GM23338 (cell line): ENCODE data around the gene SCN7A. TPM values are rescaled to one million over a fixed set of nuclear protein-coding genes. Genes with fewer than 3 reads are reported as not detected.

Experiments
- ATAC-seq: fragments of 200-7000 bp; cut with Tn5 transposase; 3 replicates; pipeline ENCODE4 v1.9.1; 2020
- DNase-seq: peaks from one replicate; pipeline ENCODE4 v3.0.0-alpha.2; 2015; ENCODE audit warnings: low spot score
- H2AFZ ChIP-seq: fragments of 200-600 bp; sonication (generic); 2 replicates; pipeline ENCODE4 v1.8.0; 2016; ENCODE audit warnings: antibody characterized with exemption, mild to moderate bottlenecking, moderate library complexity
- H3F3A ChIP-seq: fragments of 200-600 bp; sonication (generic); replicated peaks from 2 replicates; pipeline ENCODE4 v1.8.0; 2017; ENCODE audit warnings: antibody characterized with exemption, mixed run types, low read depth
- H3K27ac ChIP-seq: fragments of 200-600 bp; sonication (generic); 2 replicates; pipeline ENCODE4 v1.6.1; 2016; ENCODE audit warnings: low read depth
- H3K27me3 ChIP-seq: fragments of 200-600 bp; sonication (generic); 2 replicates; pipeline ENCODE4 v1.8.0; 2016; ENCODE audit warnings: mild to moderate bottlenecking, mixed run types, moderate library complexity; ENCODE audit not compliant: insufficient read depth
- H3K36me3 ChIP-seq: fragments of 200-600 bp; sonication (generic); 2 replicates; pipeline ENCODE4 v1.8.0; 2016; ENCODE audit warnings: mild to moderate bottlenecking; ENCODE audit not compliant: insufficient read depth
- H3K4me1 ChIP-seq: fragments of 200-600 bp; sonication (generic); 2 replicates; pipeline ENCODE4 v1.8.0; 2016; ENCODE audit warnings: mild to moderate bottlenecking, moderate library complexity; ENCODE audit not compliant: insufficient read depth
- H3K4me2 ChIP-seq: fragments of 200-600 bp; sonication (generic); 2 replicates; pipeline ENCODE4 v1.7.1; 2017; ENCODE audit warnings: mixed run types
- H3K4me3 ChIP-seq: fragments of 200-600 bp; sonication (generic); 2 replicates; pipeline ENCODE4 v1.6.1; 2016; ENCODE audit warnings: mixed run types
- H3K79me2 ChIP-seq: fragments of 200-600 bp; sonication (generic); replicated peaks from 2 replicates; pipeline ENCODE4 v1.8.0; 2017; ENCODE audit warnings: mild to moderate bottlenecking; ENCODE audit not compliant: insufficient read depth
- H3K9me2 ChIP-seq: fragments of 200-600 bp; sonication (generic); 2 replicates; pipeline ENCODE4 v1.8.0; 2017; ENCODE audit not compliant: insufficient read depth
- H4K20me1 ChIP-seq: fragments of 200-600 bp; sonication (generic); replicated peaks from 2 replicates; pipeline ENCODE4 v1.8.0; 2017; ENCODE audit warnings: mild to moderate bottlenecking; ENCODE audit not compliant: insufficient read depth
- H3K27ac Mint-ChIP-seq: 2 replicates; pipeline ENCODE4 v1.8.0; 2020; ENCODE audit warnings: inconsistent platforms, mild to moderate bottlenecking, moderate library complexity, mixed read lengths
- H3K27me3 Mint-ChIP-seq: 3 replicates; pipeline ENCODE4 v1.8.0; 2022; ENCODE audit warnings: low read depth, mild to moderate bottlenecking, moderate library complexity, mixed read lengths, inconsistent platforms; ENCODE audit not compliant: insufficient read depth, poor library complexity
- H3K36me3 Mint-ChIP-seq: 3 replicates; pipeline ENCODE4 v1.8.0; 2021; ENCODE audit warnings: low read depth, mild to moderate bottlenecking, inconsistent platforms, moderate library complexity, mixed read lengths
- H3K4me1 Mint-ChIP-seq: 3 replicates; pipeline ENCODE4 v1.8.0; 2020; ENCODE audit warnings: mild to moderate bottlenecking, inconsistent platforms, mixed read lengths
- H3K4me3 Mint-ChIP-seq: 3 replicates; pipeline ENCODE4 v1.8.0; 2021; ENCODE audit warnings: moderate library complexity, mild to moderate bottlenecking, inconsistent platforms, mixed read lengths
- H3K9me3 Mint-ChIP-seq: 3 replicates; pipeline ENCODE4 v1.8.0; 2020; ENCODE audit warnings: moderate library complexity, mild to moderate bottlenecking, inconsistent platforms, mixed read lengths
- CREB1 ChIP-seq: fragments of 250-450 bp; sonication (Bioruptor Pico); IDR thresholded peaks from 2 replicates; pipeline ENCODE4 v1.5.0; 2020; ENCODE audit warnings: low read depth, mild to moderate bottlenecking, moderate library complexity
- EZH2 ChIP-seq: fragments of 200-600 bp; sonication (generic); IDR thresholded peaks from one replicate; pipeline ENCODE4 v1.8.0; 2017; ENCODE audit warnings: antibody characterized with exemption, mild to moderate bottlenecking, low read depth; ENCODE audit not compliant: unreplicated experiment
- EZH2phosphoT487 ChIP-seq: fragments of 200-600 bp; sonication (generic); IDR thresholded peaks from one replicate; pipeline ENCODE4 v1.8.1; 2018; ENCODE audit warnings: antibody characterized with exemption; ENCODE audit not compliant: unreplicated experiment
- JUNB ChIP-seq: IDR thresholded peaks from one replicate; pipeline ENCODE4 v1.6.1; 2016; ENCODE audit warnings: antibody characterized with exemption; ENCODE audit not compliant: unreplicated experiment
- NANOG ChIP-seq: IDR thresholded peaks from 2 replicates; pipeline ENCODE4 v1.6.1; 2016; ENCODE audit warnings: antibody characterized with exemption, borderline replicate concordance
- POLR2AphosphoS5 ChIP-seq: IDR thresholded peaks from 2 replicates; pipeline ENCODE4 v1.6.1; 2016; ENCODE audit warnings: antibody characterized with exemption, low read depth
- STAT1 ChIP-seq: IDR thresholded peaks from one replicate; pipeline ENCODE4 v1.6.1; 2016; ENCODE audit warnings: antibody characterized with exemption; ENCODE audit not compliant: unreplicated experiment
- ZNF114 ChIP-seq: fragments of 250-450 bp; sonication (Bioruptor Pico); IDR thresholded peaks from 2 replicates; pipeline ENCODE4 v1.5.0; 2020; ENCODE audit warnings: mild to moderate bottlenecking, moderate library complexity
- ZNF331 ChIP-seq: fragments of 250-450 bp; sonication (Bioruptor Pico); IDR thresholded peaks from 2 replicates; pipeline ENCODE4 v1.5.0; 2020; ENCODE audit warnings: low read depth, mild to moderate bottlenecking, moderate library complexity
- polyA plus RNA-seq: library from polyadenylated mRNA; unstranded; fragments of >200 nt; fragmentation: Nextera tagmentation; extraction: Ambion mirVana; gene quantifications from 2 replicates; pipeline ENCODE4 v1.2.1, GENCODE V29; 2016
- total RNA-seq: library from RNA; depleted of rRNA; stranded (reverse); fragments of >200 nt; shearing (Covaris generic); gene quantifications from 2 replicates; pipeline ENCODE4 v1.2.3, GENCODE V29; 2014
- TF ChIP-seq, protein P1 (sequence below): IDR thresholded peaks from 2 replicates; pipeline ENCODE4 v1.6.1; 2016; ENCODE audit warnings: antibody characterized with exemption
- TF ChIP-seq, protein P2 (sequence below), 2 experiments: fragments of 200-600 bp in 1 of 2; sonication (generic) in 1 of 2; conservative IDR thresholded peaks; 2 replicates each; pipeline versions ENCODE4 v1.5.1 to v1.6.1; 2016 to 2017; ENCODE audit warnings: antibody characterized with exemption in 2 of 2, low read depth in 2 of 2, mild to moderate bottlenecking in 2 of 2, moderate library complexity in 1 of 2
- TF ChIP-seq, protein P3 (sequence below): IDR thresholded peaks from one replicate; pipeline ENCODE4 v1.6.1; 2018; ENCODE audit warnings: antibody characterized with exemption; ENCODE audit not compliant: unreplicated experiment
- TF ChIP-seq, protein P4 (sequence below): fragments of 250-450 bp; sonication (Bioruptor Pico); IDR thresholded peaks from 2 replicates; pipeline ENCODE4 v1.5.0; 2020; ENCODE audit warnings: mild to moderate bottlenecking, moderate library complexity

Gene SCN7A
- total and polyA plus RNA-seq, 2 experiments from 2014 or later = 0.10 to 0.42 TPM

DNA sequence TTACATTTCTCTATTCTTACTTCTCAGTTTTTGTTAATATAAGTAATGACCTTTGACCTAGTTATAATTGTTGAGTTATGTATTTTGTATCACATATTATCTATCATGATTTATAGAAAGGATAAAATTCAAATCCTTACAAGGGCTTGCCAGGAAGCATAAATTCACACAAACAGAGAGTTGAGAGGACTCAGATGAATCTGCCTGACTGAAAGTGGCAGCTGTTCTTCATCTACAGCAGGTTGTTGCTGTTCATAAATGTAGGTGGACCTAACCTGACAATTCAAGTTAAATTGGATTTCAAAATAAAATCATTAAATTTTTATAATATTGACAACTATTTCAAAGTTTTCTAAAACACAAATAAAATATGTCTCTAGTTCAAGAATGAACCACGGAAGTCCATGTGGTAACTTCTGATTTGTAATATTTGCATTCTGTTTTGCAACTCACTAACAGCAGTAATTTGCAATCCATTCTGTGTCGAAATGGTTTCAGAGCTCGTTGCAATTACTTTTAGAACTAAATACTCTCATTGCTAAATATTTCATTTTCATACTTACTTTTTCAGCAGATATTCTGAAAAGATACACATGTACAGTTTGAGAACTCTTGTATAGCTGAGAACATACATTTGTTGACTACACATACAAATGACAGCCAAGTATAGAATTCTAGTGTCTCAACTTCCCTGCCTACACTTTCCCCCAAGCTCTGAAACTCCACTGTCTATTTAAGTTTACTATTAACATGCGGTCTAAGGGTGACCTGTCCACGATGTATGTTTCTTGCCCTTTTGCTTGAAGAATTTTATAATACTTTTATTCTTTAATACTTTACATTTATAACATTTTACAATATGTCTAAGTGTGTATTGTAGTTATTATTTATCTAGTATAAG lies 25.7 kb downstream of the SCN7A start:
- Histone ChIP-seq H3K4me1 (no peaks in the 10 kb centered on the region), H2AFZ (no peak overlapping the region), H4K20me1 (no peaks in the 10 kb centered on the region), H3K27ac (no peak overlapping the region), H3K4me2 (no peak overlapping the region), H3F3A (no peaks in the 10 kb centered on the region), H3K36me3 (no peaks in the 10 kb centered on the region), H3K27me3 (no peaks in the 10 kb centered on the region), H3K9me2 (no peaks in the 10 kb centered on the region), H3K79me2 (no peaks in the 10 kb centered on the region), H3K4me3 (no peak overlapping the region)
- H3K36me3 Mint-ChIP-seq = no peaks in the 10 kb centered on the region
- H3K27ac Mint-ChIP-seq = no peak overlapping the region
- H3K9me3 Mint-ChIP-seq = no peaks in the 10 kb centered on the region
- no peak overlapping the region for H3K4me3 Mint-ChIP-seq
- TF ChIP-seq, protein P1, sequence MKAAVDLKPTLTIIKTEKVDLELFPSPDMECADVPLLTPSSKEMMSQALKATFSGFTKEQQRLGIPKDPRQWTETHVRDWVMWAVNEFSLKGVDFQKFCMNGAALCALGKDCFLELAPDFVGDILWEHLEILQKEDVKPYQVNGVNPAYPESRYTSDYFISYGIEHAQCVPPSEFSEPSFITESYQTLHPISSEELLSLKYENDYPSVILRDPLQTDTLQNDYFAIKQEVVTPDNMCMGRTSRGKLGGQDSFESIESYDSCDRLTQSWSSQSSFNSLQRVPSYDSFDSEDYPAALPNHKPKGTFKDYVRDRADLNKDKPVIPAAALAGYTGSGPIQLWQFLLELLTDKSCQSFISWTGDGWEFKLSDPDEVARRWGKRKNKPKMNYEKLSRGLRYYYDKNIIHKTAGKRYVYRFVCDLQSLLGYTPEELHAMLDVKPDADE = no peak
- TF ChIP-seq JUNB = no peak
- TF ChIP-seq STAT1 = no peak
- TF ChIP-seq NANOG = no peak
- TF ChIP-seq, protein P2, sequence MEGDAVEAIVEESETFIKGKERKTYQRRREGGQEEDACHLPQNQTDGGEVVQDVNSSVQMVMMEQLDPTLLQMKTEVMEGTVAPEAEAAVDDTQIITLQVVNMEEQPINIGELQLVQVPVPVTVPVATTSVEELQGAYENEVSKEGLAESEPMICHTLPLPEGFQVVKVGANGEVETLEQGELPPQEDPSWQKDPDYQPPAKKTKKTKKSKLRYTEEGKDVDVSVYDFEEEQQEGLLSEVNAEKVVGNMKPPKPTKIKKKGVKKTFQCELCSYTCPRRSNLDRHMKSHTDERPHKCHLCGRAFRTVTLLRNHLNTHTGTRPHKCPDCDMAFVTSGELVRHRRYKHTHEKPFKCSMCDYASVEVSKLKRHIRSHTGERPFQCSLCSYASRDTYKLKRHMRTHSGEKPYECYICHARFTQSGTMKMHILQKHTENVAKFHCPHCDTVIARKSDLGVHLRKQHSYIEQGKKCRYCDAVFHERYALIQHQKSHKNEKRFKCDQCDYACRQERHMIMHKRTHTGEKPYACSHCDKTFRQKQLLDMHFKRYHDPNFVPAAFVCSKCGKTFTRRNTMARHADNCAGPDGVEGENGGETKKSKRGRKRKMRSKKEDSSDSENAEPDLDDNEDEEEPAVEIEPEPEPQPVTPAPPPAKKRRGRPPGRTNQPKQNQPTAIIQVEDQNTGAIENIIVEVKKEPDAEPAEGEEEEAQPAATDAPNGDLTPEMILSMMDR (conservative IDR thresholded peaks at IDR 0.05; ENCODE audit: low read depth in 2 of 2) = no peak
- no peak for TF ChIP-seq ZNF114 (CRISPR knock-in tag)
- TF ChIP-seq EZH2phosphoT487 = no peak
- TF ChIP-seq EZH2 = no peak
- TF ChIP-seq, protein P3, sequence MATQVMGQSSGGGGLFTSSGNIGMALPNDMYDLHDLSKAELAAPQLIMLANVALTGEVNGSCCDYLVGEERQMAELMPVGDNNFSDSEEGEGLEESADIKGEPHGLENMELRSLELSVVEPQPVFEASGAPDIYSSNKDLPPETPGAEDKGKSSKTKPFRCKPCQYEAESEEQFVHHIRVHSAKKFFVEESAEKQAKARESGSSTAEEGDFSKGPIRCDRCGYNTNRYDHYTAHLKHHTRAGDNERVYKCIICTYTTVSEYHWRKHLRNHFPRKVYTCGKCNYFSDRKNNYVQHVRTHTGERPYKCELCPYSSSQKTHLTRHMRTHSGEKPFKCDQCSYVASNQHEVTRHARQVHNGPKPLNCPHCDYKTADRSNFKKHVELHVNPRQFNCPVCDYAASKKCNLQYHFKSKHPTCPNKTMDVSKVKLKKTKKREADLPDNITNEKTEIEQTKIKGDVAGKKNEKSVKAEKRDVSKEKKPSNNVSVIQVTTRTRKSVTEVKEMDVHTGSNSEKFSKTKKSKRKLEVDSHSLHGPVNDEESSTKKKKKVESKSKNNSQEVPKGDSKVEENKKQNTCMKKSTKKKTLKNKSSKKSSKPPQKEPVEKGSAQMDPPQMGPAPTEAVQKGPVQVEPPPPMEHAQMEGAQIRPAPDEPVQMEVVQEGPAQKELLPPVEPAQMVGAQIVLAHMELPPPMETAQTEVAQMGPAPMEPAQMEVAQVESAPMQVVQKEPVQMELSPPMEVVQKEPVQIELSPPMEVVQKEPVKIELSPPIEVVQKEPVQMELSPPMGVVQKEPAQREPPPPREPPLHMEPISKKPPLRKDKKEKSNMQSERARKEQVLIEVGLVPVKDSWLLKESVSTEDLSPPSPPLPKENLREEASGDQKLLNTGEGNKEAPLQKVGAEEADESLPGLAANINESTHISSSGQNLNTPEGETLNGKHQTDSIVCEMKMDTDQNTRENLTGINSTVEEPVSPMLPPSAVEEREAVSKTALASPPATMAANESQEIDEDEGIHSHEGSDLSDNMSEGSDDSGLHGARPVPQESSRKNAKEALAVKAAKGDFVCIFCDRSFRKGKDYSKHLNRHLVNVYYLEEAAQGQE = no peak
- TF ChIP-seq, protein P4, sequence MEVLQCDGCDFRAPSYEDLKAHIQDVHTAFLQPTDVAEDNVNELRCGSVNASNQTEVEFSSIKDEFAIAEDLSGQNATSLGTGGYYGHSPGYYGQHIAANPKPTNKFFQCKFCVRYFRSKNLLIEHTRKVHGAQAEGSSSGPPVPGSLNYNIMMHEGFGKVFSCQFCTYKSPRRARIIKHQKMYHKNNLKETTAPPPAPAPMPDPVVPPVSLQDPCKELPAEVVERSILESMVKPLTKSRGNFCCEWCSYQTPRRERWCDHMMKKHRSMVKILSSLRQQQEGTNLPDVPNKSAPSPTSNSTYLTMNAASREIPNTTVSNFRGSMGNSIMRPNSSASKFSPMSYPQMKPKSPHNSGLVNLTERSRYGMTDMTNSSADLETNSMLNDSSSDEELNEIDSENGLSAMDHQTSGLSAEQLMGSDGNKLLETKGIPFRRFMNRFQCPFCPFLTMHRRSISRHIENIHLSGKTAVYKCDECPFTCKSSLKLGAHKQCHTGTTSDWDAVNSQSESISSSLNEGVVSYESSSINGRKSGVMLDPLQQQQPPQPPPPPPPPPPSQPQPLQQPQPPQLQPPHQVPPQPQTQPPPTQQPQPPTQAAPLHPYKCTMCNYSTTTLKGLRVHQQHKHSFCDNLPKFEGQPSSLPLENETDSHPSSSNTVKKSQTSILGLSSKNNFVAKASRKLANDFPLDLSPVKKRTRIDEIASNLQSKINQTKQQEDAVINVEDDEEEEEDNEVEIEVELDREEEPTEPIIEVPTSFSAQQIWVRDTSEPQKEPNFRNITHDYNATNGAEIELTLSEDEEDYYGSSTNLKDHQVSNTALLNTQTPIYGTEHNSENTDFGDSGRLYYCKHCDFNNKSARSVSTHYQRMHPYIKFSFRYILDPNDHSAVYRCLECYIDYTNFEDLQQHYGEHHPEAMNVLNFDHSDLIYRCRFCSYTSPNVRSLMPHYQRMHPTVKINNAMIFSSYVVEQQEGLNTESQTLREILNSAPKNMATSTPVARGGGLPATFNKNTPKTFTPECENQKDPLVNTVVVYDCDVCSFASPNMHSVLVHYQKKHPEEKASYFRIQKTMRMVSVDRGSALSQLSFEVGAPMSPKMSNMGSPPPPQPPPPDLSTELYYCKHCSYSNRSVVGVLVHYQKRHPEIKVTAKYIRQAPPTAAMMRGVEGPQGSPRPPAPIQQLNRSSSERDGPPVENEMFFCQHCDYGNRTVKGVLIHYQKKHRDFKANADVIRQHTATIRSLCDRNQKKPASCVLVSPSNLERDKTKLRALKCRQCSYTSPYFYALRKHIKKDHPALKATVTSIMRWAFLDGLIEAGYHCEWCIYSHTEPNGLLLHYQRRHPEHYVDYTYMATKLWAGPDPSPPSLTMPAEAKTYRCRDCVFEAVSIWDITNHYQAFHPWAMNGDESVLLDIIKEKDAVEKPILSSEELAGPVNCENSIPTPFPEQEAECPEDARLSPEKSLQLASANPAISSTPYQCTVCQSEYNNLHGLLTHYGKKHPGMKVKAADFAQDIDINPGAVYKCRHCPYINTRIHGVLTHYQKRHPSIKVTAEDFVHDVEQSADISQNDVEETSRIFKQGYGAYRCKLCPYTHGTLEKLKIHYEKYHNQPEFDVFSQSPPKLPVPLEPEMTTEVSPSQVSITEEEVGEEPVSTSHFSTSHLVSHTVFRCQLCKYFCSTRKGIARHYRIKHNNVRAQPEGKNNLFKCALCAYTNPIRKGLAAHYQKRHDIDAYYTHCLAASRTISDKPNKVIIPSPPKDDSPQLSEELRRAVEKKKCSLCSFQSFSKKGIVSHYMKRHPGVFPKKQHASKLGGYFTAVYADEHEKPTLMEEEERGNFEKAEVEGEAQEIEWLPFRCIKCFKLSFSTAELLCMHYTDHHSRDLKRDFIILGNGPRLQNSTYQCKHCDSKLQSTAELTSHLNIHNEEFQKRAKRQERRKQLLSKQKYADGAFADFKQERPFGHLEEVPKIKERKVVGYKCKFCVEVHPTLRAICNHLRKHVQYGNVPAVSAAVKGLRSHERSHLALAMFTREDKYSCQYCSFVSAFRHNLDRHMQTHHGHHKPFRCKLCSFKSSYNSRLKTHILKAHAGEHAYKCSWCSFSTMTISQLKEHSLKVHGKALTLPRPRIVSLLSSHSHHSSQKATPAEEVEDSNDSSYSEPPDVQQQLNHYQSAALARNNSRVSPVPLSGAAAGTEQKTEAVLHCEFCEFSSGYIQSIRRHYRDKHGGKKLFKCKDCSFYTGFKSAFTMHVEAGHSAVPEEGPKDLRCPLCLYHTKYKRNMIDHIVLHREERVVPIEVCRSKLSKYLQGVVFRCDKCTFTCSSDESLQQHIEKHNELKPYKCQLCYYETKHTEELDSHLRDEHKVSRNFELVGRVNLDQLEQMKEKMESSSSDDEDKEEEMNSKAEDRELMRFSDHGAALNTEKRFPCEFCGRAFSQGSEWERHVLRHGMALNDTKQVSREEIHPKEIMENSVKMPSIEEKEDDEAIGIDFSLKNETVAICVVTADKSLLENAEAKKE = no peak
- TF ChIP-seq CREB1 = no peak
- TF ChIP-seq POLR2AphosphoS5 = no peak
- TF ChIP-seq ZNF331 (CRISPR knock-in tag) = no peak
- H3K27me3 Mint-ChIP-seq = no peaks in the 10 kb centered on the region
- DNase-seq (no peak), ATAC-seq (no peak)
- no peaks in the 10 kb centered on the region for H3K4me1 Mint-ChIP-seq
